ENCODE data around the gene EGLN1. TPM values are rescaled to one million over a fixed set of nuclear protein-coding genes. Genes with fewer than 3 reads are reported as not detected.

EGLN1 gene
- total RNA-seq, 2 experiments from 2014 or later: 36.0 to 37.8 TPM

GRCh38 chr1:231407049-231407448, 15.0 kb downstream of the EGLN1 start:
- POLR2A ChIA-PET: interaction anchor here (0.9 to 1.1 kb wide), 2 partner anchors 15 to 30 kb away, joined by 3 read pairs; no protein-coding TSS in a partner anchor
- CTCF ChIA-PET: no interaction called here

DNA sequence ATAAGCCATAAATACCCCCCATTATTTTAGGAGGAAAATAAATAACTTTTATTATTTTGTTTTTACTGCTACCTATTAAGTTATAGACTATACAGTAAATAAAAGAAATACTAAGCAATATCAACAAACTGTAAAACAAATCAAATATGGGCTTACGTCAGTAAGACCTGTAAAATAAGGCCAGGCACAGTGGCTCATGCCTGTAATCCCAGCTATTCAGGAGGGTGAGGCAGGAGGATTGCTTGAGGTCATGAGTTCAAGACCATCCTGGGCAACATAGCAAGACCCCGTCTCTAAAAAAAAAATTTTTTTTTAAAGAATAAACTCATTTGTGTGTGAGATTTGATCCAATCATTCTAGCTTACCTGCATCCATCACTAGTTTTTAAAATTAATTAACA, 17.8 kb downstream of the EGLN1 start:
- CTCF ChIA-PET: interaction anchor here (0.6 to 1.4 kb wide), 2 partner anchors 14 to 138 kb away, joined by 4 to 5 read pairs; no protein-coding TSS in a partner anchor
- POLR2A ChIA-PET: no interaction called here

GRCh38 chr1:231401478-231401877, 20.6 kb downstream of the EGLN1 start:
- ChIA-PET CTCF (no interaction called here), POLR2A (no interaction called here)

DNA sequence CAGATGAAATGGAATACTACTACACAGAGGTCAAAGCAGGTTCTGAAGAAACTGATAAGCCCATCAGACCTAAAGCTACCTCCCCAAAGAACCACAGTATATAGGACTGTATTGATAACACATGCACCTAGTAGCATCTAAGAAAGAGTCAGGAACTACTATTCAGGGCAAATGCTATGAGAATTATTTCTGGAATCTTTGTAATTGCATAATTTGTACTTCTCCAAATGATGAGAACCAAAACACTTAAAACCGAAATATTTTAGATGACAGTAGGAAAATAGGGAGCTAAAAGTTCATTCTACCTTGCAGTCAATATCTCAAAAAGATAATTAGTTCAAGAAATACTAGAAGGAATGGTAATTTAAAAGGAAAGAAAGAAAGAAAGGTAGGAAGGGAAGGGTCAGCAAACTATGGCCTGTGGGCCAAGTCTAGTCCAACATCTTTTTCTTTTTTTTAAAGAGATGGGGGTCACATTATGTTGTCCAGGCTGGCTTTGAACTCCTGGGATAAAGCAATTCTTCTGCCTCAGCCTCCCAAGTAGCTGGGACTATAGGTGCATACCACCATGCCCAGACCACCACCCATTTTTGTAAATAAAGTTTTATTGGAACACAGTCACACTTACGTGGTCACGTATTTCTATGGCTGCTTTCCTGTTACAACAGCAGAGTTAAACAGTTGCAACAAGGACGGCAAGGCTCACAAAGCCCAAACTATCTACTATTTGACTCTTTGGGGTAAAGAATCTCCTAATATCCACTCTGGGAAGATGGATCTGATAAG, 24.0 kb downstream of the EGLN1 start:
- CTCF ChIA-PET: no interaction called here
- POLR2A ChIA-PET: no interaction called here

- CTCF ChIA-PET: no interaction called here
Measured at GRCh38 chr1:231396643-231397042, 25.4 kb downstream of the EGLN1 start.

DNA sequence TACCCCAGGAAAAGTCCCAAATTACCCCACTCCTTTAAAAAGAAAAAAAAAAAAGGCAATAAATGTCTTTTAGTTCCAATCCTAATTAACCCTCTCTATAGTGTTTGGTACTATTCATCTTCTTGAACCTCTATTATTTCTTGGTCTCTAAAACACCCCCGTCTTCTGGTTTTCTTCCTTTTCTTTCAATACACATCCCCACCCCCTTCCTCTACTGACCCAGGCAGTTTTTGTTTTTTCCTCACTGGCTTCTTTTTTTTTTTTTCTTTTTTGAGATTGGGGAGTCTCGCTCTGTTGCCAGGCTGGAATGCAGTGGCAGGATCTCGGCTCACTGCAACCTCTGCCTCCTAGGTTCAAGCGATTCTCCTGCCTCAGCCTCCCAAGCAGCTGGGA, 26.1 kb downstream of the EGLN1 start:
- CTCF ChIA-PET: no interaction called here
- POLR2A ChIA-PET: no interaction called here

More at GRCh38 chr1:231396643-231397042, 25.4 kb downstream of the EGLN1 start:
- POLR2A ChIA-PET: no interaction called here

DNA sequence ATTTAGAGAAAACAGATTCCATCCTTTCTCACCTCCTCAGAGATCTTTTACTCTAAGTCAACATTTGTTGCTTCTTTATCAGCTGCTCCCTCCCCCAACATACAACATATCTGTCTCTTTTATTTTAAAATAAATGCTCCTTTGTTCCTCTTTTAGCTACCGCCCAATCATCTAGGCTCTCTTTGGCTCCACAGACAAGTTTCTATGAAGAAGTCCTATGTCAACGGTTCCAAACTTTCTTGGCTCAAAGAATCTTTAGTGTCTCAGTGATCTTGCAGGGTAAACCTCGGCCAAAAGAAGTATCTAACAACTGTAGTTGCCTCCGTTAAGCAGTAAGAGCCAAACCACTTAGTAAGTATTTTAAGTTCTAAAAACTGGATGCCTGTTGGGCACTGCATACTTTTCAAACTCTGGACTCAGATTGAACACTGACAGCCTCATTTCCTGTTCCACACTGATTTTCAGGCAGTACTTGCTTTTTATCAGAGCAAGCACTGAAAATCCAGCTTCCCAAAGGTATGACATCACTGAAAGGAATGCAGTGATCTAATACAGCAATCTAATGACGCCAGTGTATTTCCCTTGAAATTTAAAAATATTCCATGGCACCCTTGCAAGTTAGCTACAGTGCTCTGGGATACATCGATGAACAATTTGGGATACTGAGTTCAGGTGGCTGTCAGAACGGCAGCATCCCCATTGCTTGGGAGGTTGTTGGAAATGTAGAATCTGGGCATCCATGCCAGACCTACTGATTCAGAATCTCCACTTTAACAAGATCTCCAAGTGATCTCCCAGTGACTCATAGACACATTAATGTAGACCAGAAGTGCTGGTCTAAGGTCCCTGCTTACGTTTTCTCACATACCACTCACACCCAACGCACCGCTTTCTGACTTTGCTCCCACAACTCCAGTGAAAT, 26.8 kb downstream of the EGLN1 start:
- ChIA-PET CTCF (no interaction called here), POLR2A (no interaction called here)

GRCh38 chr1:231393668-231394067, 28.4 kb downstream of the EGLN1 start:
- ChIA-PET CTCF (interaction anchor here (1.1 kb wide), 1 partner anchor 36 kb away, joined by 3 read pairs; no protein-coding TSS in a partner anchor), POLR2A (no interaction called here)

- CTCF ChIA-PET: interaction anchor here (1.0 to 1.1 kb wide), 2 partner anchors 17 to 35 kb away, joined by 3 read pairs; no protein-coding TSS in a partner anchor
- POLR2A ChIA-PET: no interaction called here
Measured at GRCh38 chr1:231392389-231393131, 29.5 kb downstream of the EGLN1 start.

GRCh38 chr1:231390071-231390470, 32.0 kb downstream of the EGLN1 start:
- CTCF ChIA-PET: interaction anchor here (0.9 kb wide), 1 partner anchor 14 kb away, joined by 4 read pairs; no protein-coding TSS in a partner anchor
- POLR2A ChIA-PET: no interaction called here

GRCh38 chr1:231387770-231388669, 34.1 kb downstream of the EGLN1 start:
- ChIA-PET CTCF (interaction anchor here (1.2 kb wide), 1 partner anchor 11 kb away, joined by 3 read pairs; no protein-coding TSS in a partner anchor), POLR2A (interaction anchor here (1.0 to 1.1 kb wide), 2 partner anchors 34 to 49 kb away, joined by 3 read pairs; partner anchors contain the start of gene SPRTN)

DNA sequence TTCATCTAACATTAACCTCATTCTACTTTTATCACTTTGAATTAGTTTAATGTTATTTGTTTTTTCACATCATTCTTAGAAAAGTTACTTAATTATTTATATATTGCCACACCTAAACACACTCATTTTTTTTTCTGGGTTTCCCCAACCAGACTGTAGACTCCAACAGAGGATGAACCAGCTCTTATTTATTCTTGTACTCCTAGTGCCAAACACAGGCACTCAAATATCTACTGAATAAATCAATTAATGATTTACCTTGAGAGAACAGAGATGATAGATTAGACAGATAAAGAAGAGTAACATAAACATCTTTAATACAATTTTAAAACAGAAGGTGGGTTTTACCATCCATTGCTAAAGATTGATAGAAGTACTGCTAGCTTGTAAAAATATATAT, 35.6 kb downstream of the EGLN1 start:
- ChIA-PET POLR2A (no interaction called here), CTCF (no interaction called here)

DNA sequence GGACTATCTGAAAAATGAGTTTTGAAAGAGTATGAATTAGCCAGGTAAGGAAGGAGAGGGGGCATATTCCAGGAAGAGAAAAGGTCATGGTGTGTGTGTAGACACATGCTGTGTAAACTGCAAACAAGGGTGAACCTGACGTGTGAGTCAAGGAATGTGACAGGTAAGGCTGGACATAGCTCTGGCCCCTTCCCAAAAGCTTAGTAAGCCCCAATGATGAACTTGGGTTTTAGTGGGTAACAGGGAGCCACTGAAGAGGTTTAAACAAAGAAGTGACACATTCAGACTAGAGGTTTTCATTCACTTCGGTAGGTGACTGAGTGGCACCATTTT, 36.7 kb downstream of the EGLN1 start:
- CTCF ChIA-PET: no interaction called here
- POLR2A ChIA-PET: interaction anchor here (0.5 kb wide), 2 partner anchors 17 to 43 kb away, joined by 3 to 4 read pairs; no protein-coding TSS in a partner anchor

DNA sequence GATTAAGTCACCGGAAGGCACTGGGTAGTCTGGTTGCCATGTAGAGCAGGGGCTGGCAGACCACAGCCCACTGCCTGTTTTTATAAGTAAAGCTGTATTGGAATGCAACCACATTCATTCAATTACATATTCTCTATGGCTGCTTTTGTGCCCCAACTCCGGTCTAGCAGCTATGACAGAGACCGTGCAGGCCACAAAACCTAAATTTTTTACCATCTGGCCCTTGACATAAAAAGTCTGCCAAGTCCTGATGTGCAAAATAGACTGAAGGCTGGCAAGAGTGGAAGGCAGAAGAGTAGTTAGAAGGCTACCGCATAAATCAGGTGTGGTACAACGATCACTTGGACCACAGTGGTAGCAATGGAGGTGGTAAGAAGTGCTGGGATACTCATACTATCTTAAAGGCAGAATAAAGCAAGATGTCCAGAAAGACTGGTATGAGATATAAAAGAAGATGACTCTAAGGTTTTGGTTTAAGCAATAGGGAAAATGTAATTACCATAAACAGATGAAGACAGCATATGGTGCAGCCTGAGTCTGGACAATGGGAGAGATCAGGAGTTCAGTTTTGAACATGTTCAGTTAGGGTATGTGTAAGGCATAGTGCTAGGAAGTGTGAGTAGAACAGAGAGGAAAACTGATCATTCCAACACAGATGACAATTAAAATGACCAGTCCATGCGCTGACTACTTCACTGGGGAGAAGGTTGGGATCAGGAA, 37.2 kb downstream of the EGLN1 start:
- CTCF ChIA-PET: no interaction called here
- POLR2A ChIA-PET: interaction anchor here (0.5 kb wide), 2 partner anchors 18 to 44 kb away, joined by 3 to 4 read pairs; no protein-coding TSS in a partner anchor

GRCh38 chr1:231383159-231383860, 38.8 kb downstream of the EGLN1 start:
- POLR2A ChIA-PET: no interaction called here
- CTCF ChIA-PET: interaction anchor here (0.6 kb wide), 1 partner anchor 1497 kb away, joined by 3 read pairs; no protein-coding TSS in a partner anchor

GRCh38 chr1:231382426-231382825, 39.7 kb downstream of the EGLN1 start:
- ChIA-PET POLR2A (no interaction called here), CTCF (interaction anchor here (0.7 kb wide), 1 partner anchor 250 kb away, joined by 3 read pairs; no protein-coding TSS in a partner anchor)

DNA sequence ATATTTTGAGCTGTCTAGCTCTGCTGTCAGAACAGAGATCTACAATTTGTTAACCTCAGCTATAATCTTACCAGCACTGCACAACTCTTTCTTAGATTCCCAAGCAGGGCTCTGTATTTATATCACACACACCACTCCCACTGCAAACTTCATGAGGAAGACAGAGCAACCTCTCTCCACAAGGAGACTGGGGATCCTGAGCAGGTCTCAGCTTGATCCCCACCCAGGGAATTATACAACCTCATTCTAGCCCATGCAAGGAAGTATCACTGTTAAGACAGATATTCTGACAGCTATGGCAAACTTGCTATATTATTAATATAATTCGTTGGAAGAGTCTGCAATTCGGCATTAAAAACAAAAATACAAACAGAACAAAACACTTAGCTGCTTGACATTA, 40.4 kb downstream of the EGLN1 start:
- CTCF ChIA-PET: no interaction called here
- POLR2A ChIA-PET: no interaction called here
